Measurements from ENCODE around the gene MCRIP2.
"Not testable (repeated sequence)": the region's sequence is repeated elsewhere in the genome, so short reads cannot be mapped to it uniquely, and the experiment has no call there.

The MCRIP2 gene

DNA sequence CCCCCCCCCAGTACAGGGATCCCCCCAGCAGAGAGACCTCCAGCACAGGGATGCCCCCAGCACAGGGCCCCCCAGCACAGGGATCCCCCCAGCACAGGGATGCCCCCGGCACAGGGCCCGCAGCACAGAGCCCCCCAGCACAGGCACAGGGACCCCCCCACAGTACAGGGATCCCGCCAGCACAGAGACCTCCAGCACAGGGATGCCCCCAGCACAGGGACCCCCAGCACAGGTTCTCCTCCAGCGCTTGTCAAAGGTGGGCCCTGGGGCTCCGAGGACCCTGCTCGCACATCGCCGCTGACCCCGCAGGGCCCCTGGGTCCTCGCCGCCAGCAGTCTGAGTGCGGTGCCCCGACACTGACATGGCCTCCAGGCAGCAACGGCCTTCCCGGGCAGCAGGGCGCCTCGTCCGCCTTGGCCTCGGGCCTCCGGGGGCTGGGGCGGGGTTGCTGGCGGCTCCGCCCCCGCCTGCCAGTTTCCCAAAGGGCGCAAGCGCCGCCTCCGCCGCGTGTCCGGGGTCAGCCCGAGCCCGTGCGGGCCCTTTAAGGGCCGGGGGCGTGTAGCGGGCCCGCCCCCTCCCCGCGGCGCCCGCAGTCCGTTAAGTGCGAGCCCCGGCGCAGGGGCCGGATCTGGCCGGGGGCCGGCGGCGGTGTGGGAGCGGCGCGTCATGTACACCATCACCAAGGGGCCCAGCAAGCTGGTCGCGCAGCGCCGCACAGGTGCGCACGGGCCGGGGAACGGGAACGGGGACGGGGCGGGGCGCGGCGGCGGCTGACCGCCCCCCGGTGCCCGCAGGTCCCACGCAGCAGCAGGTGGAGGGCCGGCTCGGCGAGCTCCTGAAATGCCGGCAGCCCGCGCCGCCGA lies at the start of gene MCRIP2:
TSS of gene MCRIP2 (plus strand) at position 503 of the 863 bp plus-strand sequence. CDS start at position 667, 164 bp downstream.
- Histone ChIP-seq H3K9ac (ENCODE audit: low read depth, low read length) (peak within 1 kb of the TSS; percentile 70), H3K4me1 (ENCODE audit: insufficient read depth, low read length) (peaks cover 11% of the 10 kb centered on the region; the same call in 1 of the 2 replicates), H3K36me3 (ENCODE audit: insufficient read depth, low read length) (no peaks in the 10 kb centered on the region), H3K9me3 (ENCODE audit: control insufficient read depth, insufficient read depth, low read length) (no peaks in the 10 kb centered on the region)

GRCh38 chr16:591892-592517 lies 49.6 kb upstream of the MCRIP2 start:
- H3K4me1 ChIP-seq (ENCODE audit: insufficient read depth, low read length): no peaks in the 10 kb centered on the region
- no peaks in the 10 kb centered on the region; the same call in 1 of the 2 replicates for H3K36me3 ChIP-seq (ENCODE audit: insufficient read depth, low read length)
- no peaks in the 10 kb centered on the region for H3K9me3 ChIP-seq (ENCODE audit: control insufficient read depth, insufficient read depth, low read length)
- no peak overlapping the region for H3K9ac ChIP-seq (ENCODE audit: low read depth, low read length)

- Histone ChIP-seq H3K9me3 (ENCODE audit: control insufficient read depth, insufficient read depth, low read length) (no peaks in the 10 kb centered on the region), H3K9ac (ENCODE audit: low read depth, low read length) (no peak overlapping the region), H3K36me3 (ENCODE audit: insufficient read depth, low read length) (no peaks in the 10 kb centered on the region; the same call in 1 of the 2 replicates), H3K4me1 (ENCODE audit: insufficient read depth, low read length) (no peaks in the 10 kb centered on the region)
Observed at GRCh38 chr16:592518-593306, 48.9 kb upstream of the MCRIP2 start.

DNA sequence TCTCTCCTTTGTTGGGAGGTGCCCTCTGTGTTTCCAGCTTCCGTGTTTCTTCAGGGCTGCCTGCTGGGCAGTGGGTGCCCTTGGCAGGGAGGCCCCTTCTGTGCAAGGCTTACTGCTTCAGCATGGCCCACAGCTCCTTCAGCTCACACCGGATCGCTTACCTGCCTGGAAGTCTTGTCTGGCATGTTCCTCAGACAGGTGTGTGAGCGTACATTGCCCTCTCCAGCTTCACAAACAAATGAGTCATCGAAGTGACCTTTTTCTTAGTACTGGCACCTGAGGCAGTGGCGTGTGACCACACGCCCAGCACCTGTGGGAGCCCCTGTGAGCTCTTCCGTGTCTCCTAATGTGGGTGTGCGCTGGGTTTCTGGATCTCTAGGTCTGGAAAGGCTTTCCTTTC lies 48.2 kb upstream of the MCRIP2 start:
- Histone ChIP-seq H3K36me3 (ENCODE audit: insufficient read depth, low read length) (no peaks in the 10 kb centered on the region), H3K9me3 (ENCODE audit: control insufficient read depth, insufficient read depth, low read length) (no peaks in the 10 kb centered on the region), H3K9ac (ENCODE audit: low read depth, low read length) (no peak overlapping the region), H3K4me1 (ENCODE audit: insufficient read depth, low read length) (no peaks in the 10 kb centered on the region)

GRCh38 chr16:593807-594206 lies 47.8 kb upstream of the MCRIP2 start:
- H3K36me3 ChIP-seq (ENCODE audit: insufficient read depth, low read length): no peaks in the 10 kb centered on the region
- no peaks in the 10 kb centered on the region for H3K4me1 ChIP-seq (ENCODE audit: insufficient read depth, low read length)
- no peak overlapping the region for H3K9ac ChIP-seq (ENCODE audit: low read depth, low read length)
- H3K9me3 ChIP-seq (ENCODE audit: control insufficient read depth, insufficient read depth, low read length): no peaks in the 10 kb centered on the region

DNA sequence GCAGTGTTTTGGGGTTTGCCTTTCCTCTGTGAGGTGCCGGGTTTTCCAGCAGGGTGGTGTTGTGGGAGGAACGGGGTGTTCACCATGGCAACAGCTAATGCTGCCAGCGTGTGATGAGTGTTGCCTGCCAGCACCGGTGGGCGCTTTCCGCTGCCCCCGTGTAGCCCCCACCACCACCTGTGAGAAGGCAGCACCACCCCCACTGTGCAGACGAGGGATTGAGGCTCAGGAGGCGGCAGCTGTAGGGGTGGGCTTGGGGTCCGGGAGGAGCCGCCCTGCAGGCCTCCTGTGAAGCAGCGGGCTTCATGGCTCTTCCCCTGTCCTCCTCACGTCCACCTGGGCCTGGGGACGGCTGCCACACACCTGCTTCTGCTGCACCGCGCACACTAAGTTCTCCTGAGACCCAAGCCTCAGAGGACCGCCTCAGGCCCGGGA lies 46.5 kb upstream of the MCRIP2 start:
- Histone ChIP-seq H3K9ac (ENCODE audit: low read depth, low read length) (no peak overlapping the region), H3K4me1 (ENCODE audit: insufficient read depth, low read length) (no peaks in the 10 kb centered on the region), H3K36me3 (ENCODE audit: insufficient read depth, low read length) (no peaks in the 10 kb centered on the region), H3K9me3 (ENCODE audit: control insufficient read depth, insufficient read depth, low read length) (no peaks in the 10 kb centered on the region)

GRCh38 chr16:595942-596735 lies 45.5 kb upstream of the MCRIP2 start:
- Histone ChIP-seq H3K9me3 (ENCODE audit: control insufficient read depth, insufficient read depth, low read length) (no peaks in the 10 kb centered on the region), H3K9ac (ENCODE audit: low read depth, low read length) (no peak overlapping the region), H3K36me3 (ENCODE audit: insufficient read depth, low read length) (no peaks in the 10 kb centered on the region), H3K4me1 (ENCODE audit: insufficient read depth, low read length) (no peaks in the 10 kb centered on the region)

- Histone ChIP-seq H3K9ac (ENCODE audit: low read depth, low read length) (no peak overlapping the region), H3K4me1 (ENCODE audit: insufficient read depth, low read length) (no peaks in the 10 kb centered on the region), H3K9me3 (ENCODE audit: control insufficient read depth, insufficient read depth, low read length) (no peaks in the 10 kb centered on the region), H3K36me3 (ENCODE audit: insufficient read depth, low read length) (no peaks in the 10 kb centered on the region)
Observed at GRCh38 chr16:596736-597060, 44.9 kb upstream of the MCRIP2 start.

GRCh38 chr16:597655-598054 lies 44.0 kb upstream of the MCRIP2 start:
- H3K9ac ChIP-seq (ENCODE audit: low read depth, low read length); H3K36me3 ChIP-seq (ENCODE audit: insufficient read depth, low read length); H3K9me3 ChIP-seq (ENCODE audit: control insufficient read depth, insufficient read depth, low read length); H3K4me1 ChIP-seq (ENCODE audit: insufficient read depth, low read length): not testable (repeated sequence)

DNA sequence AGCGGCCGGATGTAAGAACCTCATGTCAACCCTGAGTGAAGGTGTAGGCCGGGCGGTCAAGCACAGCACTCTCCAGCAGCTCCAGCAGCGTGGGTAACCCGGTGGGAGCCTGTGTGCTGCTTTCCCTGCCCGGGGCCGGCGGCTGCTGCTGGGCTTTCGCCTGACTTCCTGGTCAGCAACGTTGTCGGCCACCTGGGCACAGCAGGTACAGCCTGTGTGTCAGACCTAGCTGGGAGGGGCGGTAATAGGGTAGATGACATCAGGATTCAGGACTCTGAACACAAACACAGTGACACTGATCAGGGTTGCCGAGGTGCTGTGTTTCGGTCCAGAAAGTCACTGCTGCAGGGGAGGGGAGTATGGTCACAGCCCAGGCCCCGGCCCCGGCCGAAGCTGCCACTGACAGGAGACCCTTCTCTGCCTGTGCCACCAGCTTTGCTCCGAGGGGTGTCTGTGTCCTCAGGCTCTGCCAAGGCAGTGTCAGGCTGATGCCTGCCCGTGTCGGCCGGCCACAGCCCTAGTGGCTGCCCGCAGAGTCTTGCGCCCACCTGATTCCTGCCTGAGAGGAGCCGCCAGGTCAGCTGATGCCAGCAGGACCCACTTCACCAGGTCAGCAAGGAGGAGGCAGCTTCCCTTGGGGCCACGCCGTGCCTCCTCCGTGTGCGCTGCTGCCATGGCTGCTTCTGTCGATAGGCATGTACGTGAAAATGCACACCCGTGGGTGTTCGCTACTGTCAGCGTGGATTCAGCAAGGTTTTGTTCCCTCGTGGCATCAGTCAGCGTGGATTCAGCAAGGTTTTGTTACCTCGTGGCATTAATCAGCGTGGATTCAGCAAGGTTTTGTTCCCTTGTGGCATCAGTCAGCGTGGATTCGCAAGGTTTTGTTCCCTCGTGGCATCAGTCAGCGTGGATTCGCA lies 42.5 kb upstream of the MCRIP2 start:
- Histone ChIP-seq H3K36me3 (ENCODE audit: insufficient read depth, low read length) (no peaks in the 10 kb centered on the region), H3K9me3 (ENCODE audit: control insufficient read depth, insufficient read depth, low read length) (no peaks in the 10 kb centered on the region), H3K4me1 (ENCODE audit: insufficient read depth, low read length) (no peaks in the 10 kb centered on the region), H3K9ac (ENCODE audit: low read depth, low read length) (no peak overlapping the region)

- no peaks in the 10 kb centered on the region for H3K36me3 ChIP-seq (ENCODE audit: insufficient read depth, low read length)
- no peaks in the 10 kb centered on the region for H3K4me1 ChIP-seq (ENCODE audit: insufficient read depth, low read length)
- H3K9me3 ChIP-seq (ENCODE audit: control insufficient read depth, insufficient read depth, low read length): no peaks in the 10 kb centered on the region; the same call in 1 of the 2 replicates
- no peak overlapping the region for H3K9ac ChIP-seq (ENCODE audit: low read depth, low read length)
Observed at GRCh38 chr16:600781-601180, 40.8 kb upstream of the MCRIP2 start.

GRCh38 chr16:603933-604332 lies 37.7 kb upstream of the MCRIP2 start:
- Histone ChIP-seq H3K9me3 (ENCODE audit: control insufficient read depth, insufficient read depth, low read length) (no peaks in the 10 kb centered on the region; the same call in 1 of the 2 replicates), H3K9ac (ENCODE audit: low read depth, low read length) (no peak overlapping the region), H3K36me3 (ENCODE audit: insufficient read depth, low read length) (no peaks in the 10 kb centered on the region), H3K4me1 (ENCODE audit: insufficient read depth, low read length) (no peaks in the 10 kb centered on the region)

- H3K9me3 ChIP-seq (ENCODE audit: control insufficient read depth, insufficient read depth, low read length): no peaks in the 10 kb centered on the region; the same call in 1 of the 2 replicates
- no peaks in the 10 kb centered on the region for H3K36me3 ChIP-seq (ENCODE audit: insufficient read depth, low read length)
- no peak overlapping the region for H3K9ac ChIP-seq (ENCODE audit: low read depth, low read length)
- 0 out of 2 replicates have a peak, but pooled peaks cover 3% of the 10 kb centered on the region for H3K4me1 ChIP-seq (ENCODE audit: insufficient read depth, low read length)
Observed at GRCh38 chr16:606656-607307, 34.8 kb upstream of the MCRIP2 start.

All from ES-I3 (cell line).